HG03432 (cell line): ENCODE data around the gene PCIF1.

Experiments
- ATAC-seq: cut with Tn5 transposase; IDR thresholded peaks from one replicate; pipeline ENCODE4 v1.9.1; 2021; ENCODE audit warnings: mild to moderate bottlenecking, moderate library complexity; ENCODE audit not compliant: unreplicated experiment

The PCIF1 gene

DNA sequence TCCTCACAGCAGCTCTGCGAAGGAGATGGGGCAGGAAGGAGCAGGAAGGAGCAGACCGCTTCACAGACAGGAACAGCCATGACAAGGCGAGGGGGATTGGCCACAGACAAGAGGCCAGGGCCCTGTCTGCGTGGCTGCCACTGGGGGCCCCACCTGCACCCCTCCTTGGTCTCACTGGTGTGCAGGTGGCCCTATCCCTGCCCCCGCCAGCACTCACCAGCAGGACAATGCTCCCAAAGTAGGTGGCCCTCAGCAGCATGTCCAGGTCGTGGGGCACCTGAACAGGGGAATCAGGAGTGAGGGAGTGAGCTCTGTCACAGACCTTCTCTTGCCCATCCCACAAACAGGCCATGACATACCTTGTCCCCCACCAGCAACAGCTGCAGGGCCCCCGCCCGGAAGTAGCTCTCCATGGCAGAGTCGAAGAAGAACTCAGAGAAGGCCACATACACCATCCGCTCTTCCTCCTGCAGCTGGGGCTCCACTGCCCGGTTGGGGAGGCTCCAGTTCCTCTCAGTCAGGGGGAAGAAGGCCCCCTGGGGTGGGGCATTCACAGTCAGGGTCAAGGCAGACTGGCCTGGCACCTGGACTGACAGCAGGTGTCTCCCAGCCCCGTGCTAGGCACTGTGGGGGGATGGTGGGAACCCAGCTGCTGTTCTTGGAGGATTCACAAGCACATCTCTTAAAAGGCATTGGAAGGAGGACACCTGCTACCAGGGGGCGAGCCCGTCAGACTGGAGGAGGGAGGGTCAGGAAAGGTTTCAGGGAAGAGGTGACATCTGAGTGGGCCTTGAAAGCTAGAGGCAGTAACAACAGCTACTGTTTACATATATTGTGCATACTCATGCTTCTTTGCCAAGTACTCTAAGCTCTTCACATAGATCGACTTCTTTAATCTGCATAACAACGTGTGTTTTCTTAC lies 29.6 kb upstream of the PCIF1 start:
- no peak for ATAC-seq

DNA sequence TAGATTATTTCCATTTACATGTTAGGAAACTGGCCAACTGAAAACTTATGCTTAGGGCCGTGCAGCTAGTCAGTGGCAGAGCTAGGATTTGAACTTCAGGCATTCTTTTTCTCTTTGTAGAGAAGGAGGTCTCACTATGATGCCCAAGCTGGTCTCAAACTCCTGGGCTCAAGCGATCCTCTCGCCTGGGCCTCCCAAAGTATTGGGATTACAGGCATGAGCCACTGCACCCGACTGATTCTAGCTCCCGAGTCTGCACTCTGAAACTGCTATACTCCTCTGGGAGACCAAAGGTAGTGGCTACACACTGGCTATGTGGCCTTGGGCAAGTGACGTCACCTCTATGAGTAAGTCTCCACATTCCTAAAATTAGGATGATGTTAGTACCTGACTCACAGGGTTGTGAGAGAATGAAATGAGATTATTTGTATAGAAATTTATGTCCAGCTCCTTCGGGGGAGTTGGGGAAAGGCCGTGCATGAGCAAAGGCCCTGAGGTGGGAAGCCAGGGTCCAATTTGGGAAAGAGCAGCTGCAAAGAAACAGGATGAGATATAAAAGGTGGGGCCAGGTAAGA lies 28.9 kb upstream of the PCIF1 start:
- ATAC-seq = no peak

DNA sequence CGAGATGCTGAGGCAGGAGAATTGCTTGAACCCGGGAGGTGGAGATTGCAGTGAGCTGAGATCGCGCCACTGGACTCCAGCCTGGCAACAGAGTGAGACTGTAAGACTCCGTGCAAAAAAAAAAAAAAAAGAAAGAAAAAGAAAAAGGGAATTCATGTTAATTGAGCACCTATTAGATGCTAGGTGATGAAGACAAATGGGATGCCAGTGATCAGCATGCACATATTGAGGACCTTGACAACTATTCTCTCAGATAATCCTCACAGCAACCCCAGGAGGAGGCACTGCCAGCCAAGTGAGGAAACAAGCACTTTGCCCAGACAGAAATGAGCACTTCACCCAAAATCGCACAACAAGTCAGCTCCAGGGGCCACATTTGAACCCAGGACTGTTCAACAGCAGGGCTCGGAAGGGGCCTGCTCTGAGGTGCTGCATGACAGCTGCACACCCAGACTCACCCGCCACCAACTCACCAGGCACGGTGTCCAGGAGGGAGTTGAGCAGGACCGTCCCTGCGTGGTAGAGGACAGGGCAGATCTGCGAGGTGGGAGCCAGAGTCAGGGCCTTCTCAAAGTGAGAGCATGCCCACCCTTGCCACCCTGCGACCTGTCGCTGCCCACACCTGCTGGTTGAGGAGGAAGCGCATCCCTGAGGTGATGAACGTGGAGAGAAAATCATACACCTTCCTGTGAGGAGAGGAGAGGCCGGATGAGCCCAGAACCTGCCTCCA lies 27.1 kb upstream of the PCIF1 start:
- no peak for ATAC-seq

DNA sequence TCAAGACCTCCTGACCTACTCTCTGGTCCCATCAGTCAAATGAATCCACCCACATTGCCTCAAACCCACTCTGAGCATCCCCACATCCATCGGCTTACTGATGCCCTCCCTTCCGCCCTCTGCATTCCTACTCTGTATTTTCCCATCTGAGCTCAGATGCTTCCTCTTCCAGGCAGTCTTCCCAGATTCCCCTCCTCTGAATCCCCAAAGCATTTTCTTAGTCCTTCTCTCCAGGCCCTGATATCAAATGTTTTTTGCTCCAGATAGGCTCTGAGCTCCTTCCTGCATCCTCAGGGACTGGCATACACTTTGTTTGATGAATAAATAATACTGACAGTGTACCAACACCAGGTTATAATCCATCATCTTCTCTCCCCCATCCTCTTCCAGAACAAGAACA lies 26.4 kb upstream of the PCIF1 start:
- ATAC-seq = no peak

DNA sequence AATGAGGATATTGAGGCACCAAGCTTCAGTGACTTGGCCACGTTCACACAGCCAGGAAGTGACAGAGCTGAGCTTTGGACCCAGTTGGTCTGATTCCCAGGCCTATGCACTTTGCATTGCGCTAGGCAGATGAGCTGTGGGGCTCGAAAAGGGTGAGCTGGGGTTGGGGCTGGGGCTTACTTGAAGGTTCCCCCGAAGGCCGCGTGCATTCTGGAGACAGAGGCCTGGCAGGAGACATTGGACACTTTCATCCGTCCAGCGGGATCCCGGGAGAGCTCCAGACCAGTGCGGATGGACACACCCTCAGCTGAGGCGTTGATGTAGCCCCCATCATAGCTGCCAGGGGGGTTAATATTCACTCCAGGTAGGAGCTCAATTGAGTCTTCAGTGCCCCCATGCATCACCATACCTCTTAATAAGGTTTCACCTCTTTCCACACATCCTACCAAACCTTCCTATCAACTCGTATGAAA lies 25.1 kb upstream of the PCIF1 start:
- ATAC-seq = no peak

DNA sequence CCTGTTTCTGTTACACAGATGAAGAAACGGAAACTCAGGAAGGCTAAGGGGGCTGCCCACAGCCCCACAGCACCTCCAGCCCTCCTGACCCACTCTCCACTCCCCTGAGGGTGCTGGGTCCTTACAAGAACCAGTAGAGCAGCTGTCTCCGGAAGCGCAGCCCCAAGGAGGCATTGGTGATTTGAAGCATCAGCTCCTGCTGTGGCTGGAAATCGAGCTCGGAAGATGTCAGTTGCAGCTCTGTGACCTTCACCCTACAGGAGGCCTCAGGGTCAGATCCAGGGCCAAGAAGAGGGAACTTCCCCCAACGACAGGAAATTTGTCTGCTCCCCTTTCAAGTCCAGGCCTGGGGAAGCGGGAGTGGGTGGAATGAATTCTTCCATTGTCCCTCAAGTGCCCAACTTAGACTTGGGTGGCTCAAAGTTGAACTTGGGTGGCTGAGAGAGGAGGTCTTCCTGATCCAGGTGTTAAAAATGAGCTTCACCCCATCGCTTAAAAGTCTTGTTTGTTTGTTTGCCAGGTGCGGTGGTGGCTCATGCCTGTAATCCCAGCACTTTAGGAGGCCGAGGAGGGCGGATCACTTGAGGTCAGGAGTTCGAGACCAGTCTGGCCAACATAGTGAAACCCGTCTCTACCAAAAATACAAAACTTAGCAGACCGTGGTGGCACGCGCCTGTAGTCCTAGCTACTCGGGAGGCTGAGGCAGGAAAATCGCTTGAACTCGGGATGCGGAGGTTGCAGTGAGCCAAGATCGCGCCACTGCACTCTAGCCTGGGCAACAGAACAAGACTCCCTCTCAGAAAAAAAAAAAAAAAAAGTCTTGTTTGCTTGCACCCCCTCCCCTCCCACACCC lies 24.4 kb upstream of the PCIF1 start:
- ATAC-seq = no peak

DNA sequence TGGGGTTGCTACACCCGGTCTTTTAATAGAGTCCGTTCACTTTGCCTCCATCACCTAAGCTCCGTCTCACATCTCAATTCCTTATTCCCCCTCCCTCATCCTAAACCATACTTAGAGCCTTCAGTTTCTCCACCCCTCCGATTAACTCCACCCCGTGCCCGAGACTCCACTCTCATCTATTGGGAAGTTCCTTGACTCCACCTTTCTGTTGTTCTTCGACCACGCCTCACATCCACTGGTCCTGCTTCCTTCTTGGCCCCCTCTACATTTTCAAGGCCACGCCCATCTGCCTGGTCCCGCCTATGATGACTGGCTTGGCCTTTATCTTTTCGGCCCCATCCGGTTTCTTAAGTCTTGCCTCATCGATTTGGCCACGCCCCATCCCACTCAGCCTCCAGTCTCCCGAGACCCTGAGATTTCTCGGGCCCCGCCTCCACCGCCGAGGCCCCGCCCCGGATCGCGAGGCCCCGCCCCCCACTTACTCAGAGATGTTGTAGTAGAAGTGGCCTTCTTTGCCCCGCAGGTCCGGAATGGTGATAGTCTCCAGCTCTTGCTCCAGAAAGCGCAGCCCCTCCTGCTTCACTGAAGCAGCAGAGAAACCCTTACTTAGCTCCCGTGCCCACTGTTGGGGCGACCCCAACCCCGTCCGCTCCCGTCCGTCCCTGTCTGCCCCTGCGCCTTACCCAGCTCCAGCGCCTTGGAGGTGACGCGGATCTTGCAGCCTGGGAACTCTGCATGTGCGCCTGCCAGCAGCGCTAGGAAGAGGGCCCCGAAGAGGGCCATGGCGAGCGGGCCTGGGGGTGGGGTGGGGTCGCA lies 23.6 kb upstream of the PCIF1 start:
- peak; percentile 89 for ATAC-seq

DNA sequence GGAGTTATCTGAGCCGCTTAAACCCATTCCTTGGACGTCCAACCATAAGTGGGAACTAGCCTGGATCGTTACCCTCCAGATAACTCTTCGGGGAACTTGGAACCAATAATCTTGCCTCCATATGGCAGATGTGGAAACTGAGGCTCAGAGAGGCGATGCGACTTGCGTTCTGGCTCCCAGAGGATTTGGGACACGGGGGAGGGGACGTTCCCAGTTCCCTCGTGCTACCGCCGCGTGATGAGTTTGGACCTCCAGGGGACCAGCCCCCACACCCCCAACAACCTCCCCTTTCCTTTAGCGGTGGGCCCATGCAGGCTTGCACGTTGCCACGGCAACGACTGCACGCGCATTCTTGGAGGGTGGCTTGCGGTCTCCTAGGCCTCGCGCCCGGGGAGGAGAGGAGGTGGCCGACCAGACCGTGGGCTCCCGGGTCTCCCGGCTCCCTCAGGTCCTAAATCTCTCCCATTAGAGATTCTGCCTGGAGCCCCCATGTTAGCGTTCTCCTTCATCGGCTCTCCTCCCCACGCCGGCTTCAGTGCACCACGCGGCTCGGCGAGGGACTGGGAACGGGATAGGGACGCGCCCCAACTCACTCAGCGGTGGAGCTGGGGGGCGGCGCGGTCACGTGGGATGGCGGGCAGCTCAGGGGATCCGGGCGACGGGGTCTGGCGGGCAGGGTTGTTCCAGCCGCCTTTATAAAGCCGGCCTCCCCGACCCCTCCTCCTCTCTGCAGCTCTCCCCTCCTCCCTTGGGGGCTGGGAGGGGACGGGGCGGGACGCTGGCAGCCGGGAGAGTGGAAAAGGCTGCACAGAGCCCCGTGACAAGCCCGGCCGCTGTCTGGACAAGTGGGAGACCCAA lies 22.8 kb upstream of the PCIF1 start, which contains the start of gene PLTP:
Gene PLTP (minus strand): TSS at position 670 of the 858 bp plus-strand sequence. CDS start 703 bp downstream, outside the sequence.
- ATAC-seq = no peak

DNA sequence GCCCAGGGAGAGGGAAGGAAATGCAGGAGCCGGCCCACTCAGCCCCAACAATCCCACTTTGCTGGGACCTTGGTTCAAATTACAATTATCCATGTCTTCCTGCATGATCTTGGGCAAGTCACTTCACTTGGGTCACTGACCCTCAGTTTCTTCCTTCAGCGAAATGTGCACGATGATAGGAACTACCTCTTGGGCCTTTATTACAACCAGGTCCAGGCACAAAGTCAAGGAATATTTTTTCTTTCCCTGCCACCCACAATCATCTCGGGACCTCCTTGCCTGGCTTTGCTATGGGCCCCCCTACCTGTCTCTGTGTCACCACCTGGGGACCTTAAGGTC lies 22.2 kb upstream of the PCIF1 start:
- no peak for ATAC-seq

DNA sequence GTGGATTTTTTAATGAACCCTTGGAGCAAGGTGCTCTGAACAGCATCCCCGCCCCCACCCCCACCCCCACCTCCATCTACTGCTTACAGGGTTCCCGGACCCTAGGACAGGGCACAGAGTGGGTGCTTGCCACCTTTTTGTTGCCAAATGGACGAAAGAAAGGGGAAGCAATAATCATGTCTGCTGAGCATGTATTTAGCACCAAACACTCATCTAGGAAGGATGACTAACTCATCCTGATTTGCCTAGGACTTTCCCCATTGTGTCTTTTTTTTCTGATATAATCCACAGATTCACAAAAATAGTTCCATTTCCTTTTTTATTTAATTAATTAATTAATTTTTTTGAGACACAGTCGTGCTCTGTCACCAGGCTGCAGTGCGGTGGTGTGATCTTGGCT lies 21.4 kb upstream of the PCIF1 start:
- no peak for ATAC-seq

DNA sequence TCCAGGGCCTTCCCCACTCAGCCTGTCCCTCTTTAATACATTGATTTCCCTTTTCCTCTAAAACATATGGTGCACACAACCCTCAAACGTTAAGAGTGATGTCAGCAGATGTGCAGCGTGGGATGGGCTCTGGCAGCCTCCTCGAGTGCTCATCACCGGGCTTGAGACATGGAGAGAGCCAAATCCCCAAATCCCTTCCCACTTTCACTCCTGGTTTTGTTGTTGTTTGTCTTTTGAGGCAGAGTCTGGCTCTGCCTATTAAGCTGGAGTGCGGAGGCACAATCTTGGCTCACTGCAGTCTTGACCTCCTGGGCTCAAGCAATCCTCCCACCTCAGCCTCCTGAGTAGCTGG lies 16.7 kb upstream of the PCIF1 start:
- no peak for ATAC-seq

GRCh38 chr20:45918182-45918737 lies 16.2 kb upstream of the PCIF1 start:
- ATAC-seq = no peak

- ATAC-seq = no peak
Observed at GRCh38 chr20:45918779-45919537, 15.5 kb upstream of the PCIF1 start.

DNA sequence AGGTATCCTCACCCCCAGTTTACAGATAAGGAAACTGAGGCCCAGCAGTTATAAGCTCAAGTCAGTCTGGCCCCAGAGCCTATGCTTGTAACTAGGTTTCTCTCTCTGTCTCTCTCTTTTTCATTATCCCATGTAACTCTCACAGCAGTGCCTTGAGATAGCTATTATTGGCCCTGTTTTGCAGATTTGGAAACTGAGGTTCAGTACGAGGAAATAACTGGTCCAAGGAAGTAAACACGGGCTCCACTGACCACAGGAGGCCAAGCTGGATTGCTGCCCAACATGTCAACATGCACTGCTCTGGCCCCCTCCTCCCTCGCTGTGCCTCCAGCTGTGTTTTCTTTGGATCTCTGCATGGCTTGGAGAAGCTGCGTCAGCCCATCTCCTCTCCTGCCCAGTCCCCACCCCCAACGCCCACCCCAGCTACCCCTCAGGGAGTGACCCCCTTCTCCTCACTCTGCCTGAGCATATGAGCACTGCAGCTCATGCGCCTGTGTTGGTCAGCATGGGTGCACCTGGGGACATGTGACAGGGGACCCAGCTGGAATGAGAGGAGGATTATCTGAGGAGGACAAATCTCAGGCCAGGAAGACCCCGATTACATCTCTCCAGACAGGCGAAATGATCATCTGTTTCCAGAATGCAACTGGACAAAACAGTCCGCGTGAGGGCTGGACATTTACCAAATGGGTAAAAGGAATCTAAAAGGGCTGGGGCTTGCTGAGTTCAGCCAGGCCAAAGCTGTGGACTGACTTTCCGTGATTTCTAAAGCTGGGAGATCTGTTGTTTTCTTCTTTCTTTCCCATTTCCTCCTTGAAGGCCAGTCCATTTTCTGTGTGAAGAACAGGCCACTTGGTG lies 14.7 kb upstream of the PCIF1 start:
- no peak for ATAC-seq

DNA sequence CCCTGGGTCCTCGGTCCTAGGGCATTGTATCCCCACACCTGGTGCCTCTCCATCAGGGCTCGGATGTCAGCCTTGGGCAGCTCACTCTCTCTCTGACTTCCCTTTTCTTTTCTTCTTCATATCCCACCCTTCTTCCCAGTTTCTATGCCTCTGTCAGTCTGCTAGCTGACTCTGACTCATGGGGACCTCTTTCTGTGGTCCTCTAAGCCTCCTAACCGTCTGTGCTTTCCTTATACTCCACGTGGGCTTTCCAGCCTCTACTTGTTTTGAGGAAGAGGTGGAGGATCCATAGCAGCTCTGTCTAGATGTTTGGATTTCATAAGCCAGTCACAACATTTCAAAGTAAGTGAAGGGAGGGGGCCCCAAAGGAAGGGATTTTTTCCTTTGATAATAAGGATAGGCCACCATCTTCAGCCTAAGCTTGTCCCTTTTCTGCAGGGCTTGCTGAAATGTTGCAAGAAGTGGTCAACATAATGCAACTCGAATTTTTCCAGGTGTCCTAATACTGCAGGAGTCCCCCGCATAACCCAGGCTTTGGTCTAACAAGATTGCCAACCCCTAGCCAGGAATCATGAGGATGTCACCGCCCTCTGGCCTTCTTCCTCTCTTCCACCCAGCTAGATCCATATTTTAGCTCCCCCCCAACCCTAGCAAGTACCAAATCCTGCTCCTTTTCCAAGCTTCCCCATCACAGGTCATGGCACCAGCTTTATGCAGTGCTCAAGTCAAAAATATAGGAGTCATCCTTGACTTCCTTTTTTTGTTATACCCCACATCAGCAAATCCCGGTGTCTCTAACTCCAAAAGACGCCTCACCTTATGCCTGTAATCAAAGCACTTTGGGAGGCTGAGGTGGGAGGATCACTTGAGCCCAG lies 13.8 kb upstream of the PCIF1 start:
- ATAC-seq = no peak
